Ascending aorta (tissue), 2 donors: Measurements from ENCODE around the gene RRM1. TPM values are rescaled to one million over a fixed set of nuclear protein-coding genes. Genes with fewer than 3 reads are reported as not detected.

ENCODE experiments used
- DNase-seq, 2 donors: peaks; one replicate each; pipeline ENCODE4 v3.0.0-alpha.2; 2019; ENCODE audit warnings: low spot score in 2 of 2
- H3K27ac ChIP-seq, 2 donors: fragments of 200-600 bp; sonication (generic); one replicate each; pipeline ENCODE4 v1.5.1; 2016 to 2017; ENCODE audit warnings: mild to moderate bottlenecking in 1 of 2
- H3K27me3 ChIP-seq: fragments of 200-600 bp; sonication (generic); one replicate; pipeline ENCODE4 v1.5.1; 2017
- H3K36me3 ChIP-seq, 2 donors: fragments of 200-600 bp; sonication (generic); one replicate each; pipeline ENCODE4 v1.5.1; 2016
- H3K4me1 ChIP-seq, 2 donors: fragments of 200-600 bp; sonication (generic); one replicate each; pipeline ENCODE4 v1.5.1; 2016 to 2017; ENCODE audit warnings: mild to moderate bottlenecking in 1 of 2
- H3K4me3 ChIP-seq, 2 donors: fragments of 200-600 bp; sonication (generic); one replicate each; pipeline ENCODE4 v1.5.1; 2016 to 2017; ENCODE audit warnings: mild to moderate bottlenecking in 1 of 2
- H3K9me3 ChIP-seq, 2 donors: fragments of 200-600 bp; sonication (generic); one replicate each; pipeline ENCODE4 v1.5.1; 2016
- intact Hi-C: fragments of 100-400 bp; cut with DNase I; formaldehyde crosslinking; loops from one replicate; pipeline ENCODE4 v1.15.1; 2023
- total RNA-seq: library from RNA; depleted of rRNA; stranded (reverse); fragments of >200 nt; gene quantifications from one replicate; pipeline ENCODE4 v1.1.0, GENCODE V29; 2016
- TF ChIP-seq, protein P1 (sequence below), 3 experiments: fragments of 200-600 bp in 2 of 3; fragments of 450-650 bp in 1 of 3; sonication (generic) in 2 of 3; IDR thresholded peaks; one replicate each; pipeline ENCODE4 v1.5.1; 2016 to 2019; ENCODE audit warnings: antibody characterized with exemption in 3 of 3, mild to moderate bottlenecking in 1 of 3, moderate library complexity in 1 of 3

RRM1 gene
- total RNA-seq, 1 donor from 2014 or later: 114 TPM

DNA sequence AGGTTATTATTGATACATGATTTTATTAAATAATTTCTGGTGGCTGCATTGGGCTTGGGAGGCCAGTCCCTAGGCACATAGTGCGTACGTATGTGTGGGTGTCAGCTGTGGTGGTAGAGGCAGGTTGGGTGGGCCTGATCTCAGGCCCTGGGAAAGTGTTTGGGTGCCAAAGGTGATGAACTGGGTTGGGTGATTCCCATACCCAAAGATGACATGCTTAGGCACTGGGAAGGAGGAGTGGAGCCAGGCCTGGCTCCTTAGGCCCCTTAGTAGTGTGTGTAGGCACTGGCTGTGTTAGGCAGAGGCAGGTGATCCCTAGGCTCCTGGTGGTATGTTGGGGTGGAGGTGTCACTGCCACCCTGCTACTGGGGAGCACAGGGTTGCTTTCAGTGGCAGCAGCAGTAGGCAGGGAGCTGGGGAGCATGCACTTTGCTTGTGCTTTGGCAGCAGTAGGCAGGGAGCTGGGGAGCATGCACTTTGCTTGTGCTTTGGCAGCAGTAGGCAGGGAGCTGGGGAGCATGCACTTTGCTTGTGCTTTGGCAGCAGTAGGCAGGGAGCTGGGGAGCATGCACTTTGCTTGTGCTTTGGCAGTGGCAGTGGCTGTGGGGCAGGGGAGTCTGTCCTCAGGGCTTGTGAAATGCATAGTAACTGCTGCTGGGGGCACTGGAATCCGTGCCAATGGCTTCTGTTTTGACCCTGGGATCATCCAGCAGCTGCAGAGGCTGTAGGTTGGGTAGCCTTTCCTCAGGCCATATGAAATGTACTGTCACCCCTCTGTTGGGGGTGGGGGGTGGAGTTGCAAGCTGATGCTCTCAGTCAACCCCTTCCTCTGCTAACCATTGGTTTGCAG lies 84.4 kb downstream of the RRM1 start:
- TF ChIP-seq, protein P1, sequence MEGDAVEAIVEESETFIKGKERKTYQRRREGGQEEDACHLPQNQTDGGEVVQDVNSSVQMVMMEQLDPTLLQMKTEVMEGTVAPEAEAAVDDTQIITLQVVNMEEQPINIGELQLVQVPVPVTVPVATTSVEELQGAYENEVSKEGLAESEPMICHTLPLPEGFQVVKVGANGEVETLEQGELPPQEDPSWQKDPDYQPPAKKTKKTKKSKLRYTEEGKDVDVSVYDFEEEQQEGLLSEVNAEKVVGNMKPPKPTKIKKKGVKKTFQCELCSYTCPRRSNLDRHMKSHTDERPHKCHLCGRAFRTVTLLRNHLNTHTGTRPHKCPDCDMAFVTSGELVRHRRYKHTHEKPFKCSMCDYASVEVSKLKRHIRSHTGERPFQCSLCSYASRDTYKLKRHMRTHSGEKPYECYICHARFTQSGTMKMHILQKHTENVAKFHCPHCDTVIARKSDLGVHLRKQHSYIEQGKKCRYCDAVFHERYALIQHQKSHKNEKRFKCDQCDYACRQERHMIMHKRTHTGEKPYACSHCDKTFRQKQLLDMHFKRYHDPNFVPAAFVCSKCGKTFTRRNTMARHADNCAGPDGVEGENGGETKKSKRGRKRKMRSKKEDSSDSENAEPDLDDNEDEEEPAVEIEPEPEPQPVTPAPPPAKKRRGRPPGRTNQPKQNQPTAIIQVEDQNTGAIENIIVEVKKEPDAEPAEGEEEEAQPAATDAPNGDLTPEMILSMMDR (IDR thresholded peaks at IDR 0.05): no peak
- Histone ChIP-seq H3K4me3 (no peak overlapping the region), H3K4me1 (no peaks in the 10 kb centered on the region), H3K27me3 (no peaks in the 10 kb centered on the region), H3K9me3 (no peaks in the 10 kb centered on the region), H3K27ac (no peak overlapping the region), H3K36me3 (no peaks in the 10 kb centered on the region)
- intact Hi-C loops: no loop called here
- DNase-seq: no peak

DNA sequence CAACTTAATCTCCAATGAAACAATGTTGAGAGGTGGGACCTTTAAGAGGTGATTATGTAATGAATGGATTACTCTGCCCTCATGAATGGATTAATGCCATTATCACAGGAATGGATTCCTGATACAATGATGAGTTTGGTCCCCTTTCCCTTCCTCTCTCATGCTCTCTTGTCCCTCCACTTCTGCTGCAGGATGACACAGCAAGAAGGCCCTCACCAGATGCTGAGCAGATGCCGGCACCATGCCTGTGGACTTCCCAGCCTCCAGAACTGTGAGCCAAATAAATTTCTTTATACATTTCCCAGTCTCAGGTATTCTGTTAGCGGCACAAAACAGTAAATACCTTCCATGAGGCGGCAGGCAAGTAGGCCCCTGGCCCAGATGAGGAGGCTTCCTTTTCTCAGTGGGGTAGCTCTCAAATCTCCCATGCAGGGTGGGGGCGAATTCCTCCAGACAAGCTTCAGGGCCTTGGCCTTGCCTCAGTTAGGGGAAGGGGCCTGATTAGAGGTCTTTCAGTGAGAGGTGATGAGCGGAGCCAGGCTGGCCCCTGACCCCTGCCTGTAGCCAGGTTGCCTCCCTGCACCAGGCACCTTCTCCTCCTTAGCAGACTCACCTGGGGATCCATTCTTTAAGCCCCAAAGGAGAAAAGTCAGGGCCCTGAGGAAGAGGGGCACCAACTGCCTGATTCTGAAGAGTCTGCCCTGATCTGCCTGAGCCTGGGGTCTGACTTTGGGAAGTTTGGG lies 86.0 kb downstream of the RRM1 start:
- H3K27me3 ChIP-seq: no peaks in the 10 kb centered on the region
- intact Hi-C loops: no loop called here
- no peak overlapping the region for H3K27ac ChIP-seq
- H3K4me3 ChIP-seq: no peak overlapping the region
- no peaks in the 10 kb centered on the region for H3K4me1 ChIP-seq
- TF ChIP-seq, protein P1 (IDR thresholded peaks at IDR 0.05): no peak
- H3K9me3 ChIP-seq: no peaks in the 10 kb centered on the region
- no peaks in the 10 kb centered on the region for H3K36me3 ChIP-seq
- DNase-seq: no peak

DNA sequence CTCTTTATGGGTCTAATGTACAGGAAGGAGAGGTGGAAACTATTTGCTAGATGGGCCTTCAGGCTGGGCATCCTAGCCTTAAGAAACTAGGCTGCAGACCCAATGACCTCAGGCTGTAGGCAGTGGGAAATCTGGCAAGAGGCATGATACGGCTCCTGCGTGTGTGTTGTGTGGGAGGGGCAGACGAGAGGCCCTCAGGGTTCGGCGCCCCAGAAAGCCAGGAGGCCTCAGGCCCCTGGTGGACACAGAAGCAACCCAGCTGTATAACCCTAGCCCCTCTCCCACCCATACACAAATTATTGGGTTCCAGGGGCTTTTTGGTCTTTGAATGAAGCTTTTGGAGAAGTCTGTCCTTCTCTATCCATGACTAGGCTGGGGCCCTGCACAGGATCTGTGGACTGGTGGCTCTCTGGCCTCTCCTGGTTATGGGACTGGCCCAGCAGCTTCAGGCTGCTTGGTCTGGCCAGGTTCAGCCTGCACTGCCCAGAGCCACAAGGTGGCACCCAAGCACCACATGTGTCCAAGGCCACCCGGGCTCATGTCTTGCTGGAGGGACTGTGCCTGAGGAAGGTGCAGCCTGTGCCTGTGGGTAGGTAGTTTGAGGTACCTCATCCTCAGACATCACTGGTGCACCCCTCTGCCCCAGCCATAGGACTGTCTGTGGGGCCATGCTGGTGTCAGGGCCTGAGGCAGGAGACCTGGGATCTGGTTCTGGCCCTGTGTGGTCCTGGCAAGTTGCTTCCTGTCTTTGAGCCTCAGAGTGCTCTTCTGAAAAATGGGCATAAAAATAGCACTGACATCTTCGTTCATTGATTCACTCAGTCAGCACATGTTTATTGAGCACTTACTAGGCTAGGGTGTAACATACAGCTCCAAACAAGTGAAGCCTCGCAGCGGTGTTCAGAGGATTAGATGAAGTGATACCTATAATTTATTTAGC lies 87.5 kb downstream of the RRM1 start:
- Histone ChIP-seq H3K27me3 (no peaks in the 10 kb centered on the region), H3K36me3 (no peaks in the 10 kb centered on the region), H3K4me1 (no peaks in the 10 kb centered on the region), H3K27ac (no peak overlapping the region), H3K4me3 (no peak overlapping the region), H3K9me3 (no peaks in the 10 kb centered on the region)
- intact Hi-C loops: no loop called here
- DNase-seq: no peak
- TF ChIP-seq, protein P1 (IDR thresholded peaks at IDR 0.05): peak in 1 of 3 experiments; percentile 51

DNA sequence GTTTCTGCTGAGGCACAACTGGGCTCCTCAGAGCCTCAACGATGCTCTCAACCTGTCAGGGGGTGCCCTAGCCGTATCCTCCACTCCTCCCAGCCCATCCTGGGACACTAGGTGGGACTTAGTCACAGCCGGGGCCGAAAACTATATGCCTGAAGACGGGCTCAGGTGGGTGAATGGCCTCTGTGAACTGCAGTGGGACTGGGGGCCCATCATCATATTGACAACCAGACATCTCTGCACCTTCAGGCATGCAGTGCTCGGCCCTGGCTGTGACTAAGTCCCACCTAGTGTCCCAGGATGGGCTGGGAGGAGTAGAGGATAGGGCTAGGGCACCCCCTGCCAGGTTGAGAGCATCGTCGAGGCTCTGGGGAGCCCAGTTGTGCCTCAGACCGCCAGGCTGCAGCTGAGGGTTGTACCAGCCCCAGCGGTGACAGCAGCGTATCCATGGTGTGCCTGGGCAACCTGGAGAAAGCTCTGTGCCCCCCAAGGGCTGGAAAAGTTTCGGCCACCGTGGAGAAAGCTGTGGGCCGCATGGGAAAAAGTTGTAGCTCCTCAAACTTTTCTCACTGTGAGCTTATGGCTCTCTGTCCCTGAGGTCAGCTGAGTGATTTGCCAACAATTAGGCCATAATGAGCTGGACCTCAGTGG lies 88.9 kb downstream of the RRM1 start:
- H3K27me3 ChIP-seq: no peaks in the 10 kb centered on the region
- no peaks in the 10 kb centered on the region for H3K36me3 ChIP-seq
- H3K4me1 ChIP-seq: no peaks in the 10 kb centered on the region
- H3K4me3 ChIP-seq: no peak overlapping the region
- H3K9me3 ChIP-seq: no peaks in the 10 kb centered on the region
- H3K27ac ChIP-seq: no peak overlapping the region
- TF ChIP-seq, protein P1 (IDR thresholded peaks at IDR 0.05): no peak
- no peak for DNase-seq
- intact Hi-C loops: no loop called here
